ENCODE data around the gene PEX11B.

DNA sequence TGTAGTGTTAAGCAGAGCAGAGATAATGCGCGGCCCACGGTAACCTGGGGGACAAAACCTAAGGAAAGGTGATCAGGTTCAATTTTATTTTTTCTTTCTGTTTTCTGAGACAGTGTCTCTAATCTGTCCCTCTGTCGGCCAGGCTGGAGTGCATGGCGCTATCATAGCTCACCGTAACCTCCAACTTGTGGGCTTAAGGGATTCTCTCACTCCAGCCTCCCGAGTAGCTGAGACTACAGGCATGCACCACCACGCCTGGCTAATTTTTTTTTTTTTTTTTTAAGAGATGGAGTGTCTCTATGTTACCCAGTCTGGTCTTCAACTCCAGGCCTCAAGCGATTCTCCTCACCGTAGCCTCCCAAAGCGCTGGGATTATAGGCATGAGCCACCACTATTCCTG, 32.1 kb downstream of the PEX11B start:
- no peak for TF ChIP-seq POLR2AphosphoS5 (IDR thresholded peaks at IDR 0.05; ENCODE audit: low read depth, low read length)
- no peak for TF ChIP-seq TAF1 (IDR thresholded peaks at IDR 0.05; ENCODE audit: borderline replicate concordance, insufficient read depth, low read length)
- TF ChIP-seq, protein P1, sequence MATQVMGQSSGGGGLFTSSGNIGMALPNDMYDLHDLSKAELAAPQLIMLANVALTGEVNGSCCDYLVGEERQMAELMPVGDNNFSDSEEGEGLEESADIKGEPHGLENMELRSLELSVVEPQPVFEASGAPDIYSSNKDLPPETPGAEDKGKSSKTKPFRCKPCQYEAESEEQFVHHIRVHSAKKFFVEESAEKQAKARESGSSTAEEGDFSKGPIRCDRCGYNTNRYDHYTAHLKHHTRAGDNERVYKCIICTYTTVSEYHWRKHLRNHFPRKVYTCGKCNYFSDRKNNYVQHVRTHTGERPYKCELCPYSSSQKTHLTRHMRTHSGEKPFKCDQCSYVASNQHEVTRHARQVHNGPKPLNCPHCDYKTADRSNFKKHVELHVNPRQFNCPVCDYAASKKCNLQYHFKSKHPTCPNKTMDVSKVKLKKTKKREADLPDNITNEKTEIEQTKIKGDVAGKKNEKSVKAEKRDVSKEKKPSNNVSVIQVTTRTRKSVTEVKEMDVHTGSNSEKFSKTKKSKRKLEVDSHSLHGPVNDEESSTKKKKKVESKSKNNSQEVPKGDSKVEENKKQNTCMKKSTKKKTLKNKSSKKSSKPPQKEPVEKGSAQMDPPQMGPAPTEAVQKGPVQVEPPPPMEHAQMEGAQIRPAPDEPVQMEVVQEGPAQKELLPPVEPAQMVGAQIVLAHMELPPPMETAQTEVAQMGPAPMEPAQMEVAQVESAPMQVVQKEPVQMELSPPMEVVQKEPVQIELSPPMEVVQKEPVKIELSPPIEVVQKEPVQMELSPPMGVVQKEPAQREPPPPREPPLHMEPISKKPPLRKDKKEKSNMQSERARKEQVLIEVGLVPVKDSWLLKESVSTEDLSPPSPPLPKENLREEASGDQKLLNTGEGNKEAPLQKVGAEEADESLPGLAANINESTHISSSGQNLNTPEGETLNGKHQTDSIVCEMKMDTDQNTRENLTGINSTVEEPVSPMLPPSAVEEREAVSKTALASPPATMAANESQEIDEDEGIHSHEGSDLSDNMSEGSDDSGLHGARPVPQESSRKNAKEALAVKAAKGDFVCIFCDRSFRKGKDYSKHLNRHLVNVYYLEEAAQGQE (IDR thresholded peaks at IDR 0.05; ENCODE audit: insufficient read depth in 1 of 2, low read depth in 2 of 2, low read length in 2 of 2) = no peak

All from PFSK-1 (cell line).